Mesenchymal stem cell (in vitro differentiated cells and primary cell): Measurements from ENCODE around the gene TUBB6.

Experiments
- DNase-seq: peaks from one replicate; pipeline ENCODE4 v3.0.0-alpha.2; 2013
- H2AFZ ChIP-seq: one replicate; pipeline ENCODE4 v1.6.1; 2013; ENCODE audit warnings: low read depth, mild to moderate bottlenecking, control low read depth, inconsistent platforms, low read length, moderate library complexity
- H2AK5ac ChIP-seq: 2 replicates; pipeline ENCODE4 v1.6.1; 2013; ENCODE audit warnings: low read length, moderate library complexity, mild to moderate bottlenecking, inconsistent platforms; ENCODE audit not compliant: severe bottlenecking
- H2BK120ac ChIP-seq: one replicate; pipeline ENCODE4 v1.6.1; 2013; ENCODE audit warnings: low read depth, mild to moderate bottlenecking, inconsistent platforms, low read length, moderate library complexity
- H2BK12ac ChIP-seq, 2 experiments: one replicate each; pipeline ENCODE4 v1.6.1; 2013; ENCODE audit warnings: inconsistent platforms in 2 of 2, low read length in 2 of 2, mild to moderate bottlenecking in 2 of 2, moderate library complexity in 2 of 2, control low read depth in 1 of 2
- H2BK15ac ChIP-seq: one replicate; pipeline ENCODE4 v1.6.1; 2013; ENCODE audit warnings: mild to moderate bottlenecking, low read depth, inconsistent platforms; ENCODE audit not compliant: poor library complexity, severe bottlenecking
- H2BK5ac ChIP-seq: 2 replicates; pipeline ENCODE4 v1.6.1; 2013; ENCODE audit warnings: low read depth, mild to moderate bottlenecking, low read length, control low read depth, inconsistent platforms; ENCODE audit not compliant: poor library complexity, severe bottlenecking
- H3K14ac ChIP-seq, 2 experiments: one replicate each; pipeline ENCODE4 v1.6.1; 2013; ENCODE audit warnings: inconsistent platforms in 2 of 2, low read length in 2 of 2, control low read depth in 1 of 2, mild to moderate bottlenecking in 1 of 2, moderate library complexity in 1 of 2
- H3K18ac ChIP-seq, 2 experiments: one replicate each; pipeline ENCODE4 v1.6.1; 2013; ENCODE audit warnings: inconsistent platforms in 2 of 2, low read length in 2 of 2, control low read depth in 1 of 2, low read depth in 1 of 2, mild to moderate bottlenecking in 1 of 2
- H3K23ac ChIP-seq, 2 experiments: one replicate each; pipeline ENCODE4 v1.6.1; 2013; ENCODE audit warnings: inconsistent platforms in 2 of 2, low read length in 2 of 2, mild to moderate bottlenecking in 2 of 2, moderate library complexity in 2 of 2, control low read depth in 1 of 2
- H3K27ac ChIP-seq: 2 replicates; pipeline ENCODE4 v1.5.1; 2013; ENCODE audit warnings: mild to moderate bottlenecking, moderate library complexity, low read length, control low read depth, inconsistent platforms; ENCODE audit not compliant: poor library complexity, severe bottlenecking
- H3K27me3 ChIP-seq, 2 experiments: 2 replicates each; pipeline versions ENCODE4 v1.6.1 to v1.7.0; 2013; ENCODE audit warnings: low read length in 2 of 2, mild to moderate bottlenecking in 2 of 2, moderate library complexity in 2 of 2, control low read depth in 1 of 2, inconsistent platforms in 1 of 2; ENCODE audit not compliant: control insufficient read depth in 1 of 2, insufficient read depth in 1 of 2
- H3K36me3 ChIP-seq, 2 experiments: 2 replicates each; pipeline versions ENCODE4 v1.6.1 to v1.7.0; 2013; ENCODE audit warnings: low read length in 2 of 2, control low read depth in 1 of 2, inconsistent platforms in 1 of 2, low read depth in 1 of 2, mild to moderate bottlenecking in 1 of 2; ENCODE audit not compliant: insufficient read depth in 2 of 2, control insufficient read depth in 1 of 2
- H3K4ac ChIP-seq, 2 experiments: one replicate each; pipeline ENCODE4 v1.6.1; 2013; ENCODE audit warnings: inconsistent platforms in 2 of 2, low read length in 2 of 2, mild to moderate bottlenecking in 2 of 2, moderate library complexity in 2 of 2, control low read depth in 1 of 2, low read depth in 1 of 2
- H3K4me1 ChIP-seq: 2 replicates; pipeline ENCODE4 v1.6.1; 2013; ENCODE audit warnings: low read depth, low read length, control low read depth; ENCODE audit not compliant: control insufficient read depth, insufficient read depth
- H3K4me2 ChIP-seq: 2 replicates; pipeline ENCODE4 v1.6.1; 2013; ENCODE audit warnings: low read length, mild to moderate bottlenecking, inconsistent platforms; ENCODE audit not compliant: poor library complexity, severe bottlenecking
- H3K4me3 ChIP-seq, 2 experiments: 2 replicates each; pipeline versions ENCODE4 v1.5.1 to v1.7.0; 2013; ENCODE audit warnings: low read length in 2 of 2, mild to moderate bottlenecking in 2 of 2, control low read depth in 1 of 2, low read depth in 1 of 2; ENCODE audit not compliant: insufficient read depth in 1 of 2
- H3K79me1 ChIP-seq: replicated peaks from 2 replicates; pipeline ENCODE4 v1.6.1; 2013; ENCODE audit warnings: mild to moderate bottlenecking, control low read depth, low read length, inconsistent platforms; ENCODE audit not compliant: poor library complexity, severe bottlenecking
- H3K9ac ChIP-seq: 2 replicates; pipeline ENCODE4 v1.7.0; 2013; ENCODE audit warnings: mild to moderate bottlenecking, low read length, moderate library complexity
- H3K9me3 ChIP-seq: 2 replicates; pipeline ENCODE4 v1.7.0; 2013; ENCODE audit warnings: mild to moderate bottlenecking, low read length; ENCODE audit not compliant: control insufficient read depth
- H4K8ac ChIP-seq: one replicate; pipeline ENCODE4 v1.6.1; 2013; ENCODE audit warnings: inconsistent platforms, mild to moderate bottlenecking, low read length, moderate library complexity
- H4K91ac ChIP-seq: one replicate; pipeline ENCODE4 v1.6.1; 2013; ENCODE audit warnings: mild to moderate bottlenecking, low read length, inconsistent platforms
- WGBS: methylation state at CpG from one replicate; pipeline ENCODE4 v1.1.7; 2013; ENCODE audit warnings: mixed read lengths; 5-methylcytosine and 5-hydroxymethylcytosine counted together

The TUBB6 gene

GRCh38 chr18:12278741-12279682 is 29.0 kb upstream of the TUBB6 start:
- peak overlapping the region; percentile 97 for H3K9ac ChIP-seq
- WGBS = 9% methylated on average over 30 of the region's 30 CpGs

DNA sequence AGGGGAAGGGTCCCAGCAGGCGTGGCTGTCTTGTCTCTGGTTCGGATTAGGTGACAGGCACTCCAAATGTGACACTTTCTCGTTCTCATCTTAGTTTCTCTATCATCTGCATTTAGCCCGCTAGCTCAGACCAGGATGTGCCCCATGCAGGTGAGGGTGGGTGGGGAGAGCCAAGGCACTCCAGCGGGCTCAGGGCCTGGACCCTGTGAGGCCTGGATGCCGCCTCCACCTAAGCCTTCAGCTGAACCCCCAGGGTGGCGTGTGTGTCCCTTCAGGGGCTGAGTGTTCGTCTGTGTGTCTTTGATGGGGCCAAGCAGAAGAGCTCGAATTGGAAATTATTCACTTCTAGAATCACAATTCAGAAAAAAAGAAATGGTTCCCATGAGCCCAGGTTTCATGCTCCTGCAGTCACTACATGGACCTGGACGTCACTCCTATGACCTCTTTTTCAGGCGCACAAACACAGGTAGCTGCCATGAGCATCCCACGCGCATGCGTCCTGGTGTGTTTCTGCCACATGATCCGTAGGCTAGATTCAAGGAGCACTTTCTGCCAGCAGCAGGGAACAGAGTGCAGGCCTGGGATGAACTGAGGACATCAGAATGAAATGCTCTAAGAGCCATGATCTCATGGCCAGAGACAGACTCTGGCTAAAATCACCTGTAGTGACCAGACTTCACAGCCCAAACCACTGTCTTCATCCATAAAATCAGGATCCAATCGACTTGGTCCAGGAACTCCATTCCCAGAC is 28.1 kb upstream of the TUBB6 start:
- H2AK5ac ChIP-seq = peak overlapping the region; percentile 32
- peak overlapping the region; percentile 99 for H4K8ac ChIP-seq
- peak overlapping the region; percentile 97 for H3K9ac ChIP-seq
- DNase-seq = no peak
- H3K4me3 ChIP-seq = peak overlapping the region in 1 of 2 experiments; percentile 76
- no peaks in the 10 kb centered on the region for H3K36me3 ChIP-seq
- peak overlapping the region; percentile 74 for H2BK120ac ChIP-seq
- H3K27me3 ChIP-seq = no peaks in the 10 kb centered on the region
- H3K9me3 ChIP-seq = no peaks in the 10 kb centered on the region
- 84% methylated on average over 16 of the region's 16 CpGs for WGBS
- peak overlapping the region; percentile 62 to 98 for H3K4ac ChIP-seq
- H3K79me1 ChIP-seq = peaks cover 2% of the 10 kb centered on the region
- H3K14ac ChIP-seq = peak overlapping the region in 1 of 2 experiments; percentile 72
- peaks cover 31% of the 10 kb centered on the region for H3K4me1 ChIP-seq
- H3K27ac ChIP-seq = peak overlapping the region; percentile 94
- no peak overlapping the region for H2AFZ ChIP-seq
- H3K18ac ChIP-seq = peak overlapping the region; percentile 49 to 58
- peak overlapping the region; percentile 92 for H2BK5ac ChIP-seq
- H2BK15ac ChIP-seq = peak overlapping the region; percentile 97
- H2BK12ac ChIP-seq = peak overlapping the region; percentile 88 to 97
- peak overlapping the region; percentile 95 for H4K91ac ChIP-seq
- H3K23ac ChIP-seq = no peak overlapping the region
- peak overlapping the region; percentile 43 for H3K4me2 ChIP-seq

More at GRCh38 chr18:12278741-12279682, 29.0 kb upstream of the TUBB6 start:
- peak overlapping the region; percentile 43 for H3K4me2 ChIP-seq
- H2BK12ac ChIP-seq = peak overlapping the region; percentile 88 to 97
- DNase-seq = peak; percentile 95
- no peaks in the 10 kb centered on the region for H3K36me3 ChIP-seq
- H3K18ac ChIP-seq = peak overlapping the region; percentile 49 to 58
- peak overlapping the region; percentile 74 for H2BK120ac ChIP-seq
- peak overlapping the region; percentile 62 to 98 for H3K4ac ChIP-seq
- peak overlapping the region; percentile 32 for H2AK5ac ChIP-seq
- peak overlapping the region; percentile 6 for H2AFZ ChIP-seq
- H3K14ac ChIP-seq = peak overlapping the region in 1 of 2 experiments; percentile 72
- H3K79me1 ChIP-seq = peaks cover 2% of the 10 kb centered on the region
- peak overlapping the region; percentile 92 for H2BK5ac ChIP-seq
- H3K4me3 ChIP-seq = peak overlapping the region in 1 of 2 experiments; percentile 76
- peaks cover 31% of the 10 kb centered on the region for H3K4me1 ChIP-seq
- no peaks in the 10 kb centered on the region for H3K9me3 ChIP-seq
- peak overlapping the region; percentile 94 for H3K27ac ChIP-seq
- H4K91ac ChIP-seq = peak overlapping the region; percentile 95
- H4K8ac ChIP-seq = peak overlapping the region; percentile 99
- peak overlapping the region; percentile 97 for H2BK15ac ChIP-seq
- no peaks in the 10 kb centered on the region for H3K27me3 ChIP-seq
- no peak overlapping the region for H3K23ac ChIP-seq

GRCh38 chr18:12281861-12282260 is 26.2 kb upstream of the TUBB6 start:
- peak overlapping the region in 1 of 2 experiments; percentile 53 for H3K14ac ChIP-seq
- H2BK15ac ChIP-seq = peak overlapping the region; percentile 87

More at GRCh38 chr18:12281861-12282260, 26.2 kb upstream of the TUBB6 start:
- Histone ChIP-seq H2BK5ac (no peak overlapping the region), H3K27ac (no peak overlapping the region), H3K79me1 (peaks cover 2% of the 10 kb centered on the region), H3K23ac (no peak overlapping the region), H2AFZ (no peak overlapping the region), H3K9ac (peak overlapping the region; percentile 78), H2BK12ac (peak overlapping the region; percentile 25 to 82), H3K4me3 (peak overlapping the region in 1 of 2 experiments; percentile 31), H3K18ac (peak overlapping the region; percentile 29 to 70), H4K91ac (peak overlapping the region; percentile 70), H2BK120ac (peak overlapping the region; percentile 73), H3K36me3 (no peaks in the 10 kb centered on the region), H3K4me1 (peaks cover 31% of the 10 kb centered on the region), H2AK5ac (peak overlapping the region; percentile 95), H3K27me3 (no peaks in the 10 kb centered on the region), H3K9me3 (no peaks in the 10 kb centered on the region), H4K8ac (no peak overlapping the region), H3K4ac (no peak overlapping the region), H3K4me2 (no peak overlapping the region)
- no CpG with 5 or more reads among the region's 1 CpG for WGBS
- DNase-seq = no peak
